Neuron (in vitro differentiated cells): ENCODE results near the gene LPA.
"Not testable (repeated sequence)": the region's sequence is repeated elsewhere in the genome, so short reads cannot be mapped to it uniquely, and the experiment has no call there.

Source experiments
- H2AFZ ChIP-seq: one replicate; pipeline ENCODE4 v1.6.1; 2013; ENCODE audit warnings: low read depth, mild to moderate bottlenecking, inconsistent platforms, low read length, moderate library complexity
- H3K27me3 ChIP-seq: one replicate; pipeline ENCODE4 v1.6.1; 2013; ENCODE audit warnings: low read length; ENCODE audit not compliant: insufficient read depth
- H3K36me3 ChIP-seq: one replicate; pipeline ENCODE4 v1.6.1; 2013; ENCODE audit warnings: low read length; ENCODE audit not compliant: insufficient read depth
- H3K4me1 ChIP-seq: one replicate; pipeline ENCODE4 v1.6.1; 2013; ENCODE audit warnings: low read length; ENCODE audit not compliant: insufficient read depth
- H3K4me3 ChIP-seq: 2 replicates; pipeline ENCODE4 v1.5.1; 2013; ENCODE audit warnings: mild to moderate bottlenecking, low read length, moderate library complexity
- H3K9me3 ChIP-seq: one replicate; pipeline ENCODE4 v1.6.1; 2013; ENCODE audit warnings: low read length

The LPA gene

GRCh38 chr6:160586374-160586773 lies 77.7 kb downstream of the LPA start:
- Histone ChIP-seq H3K4me3 (no peak overlapping the region), H3K9me3 (no peaks in the 10 kb centered on the region), H3K4me1 (no peaks in the 10 kb centered on the region), H2AFZ (no peak overlapping the region), H3K36me3 (no peaks in the 10 kb centered on the region), H3K27me3 (no peaks in the 10 kb centered on the region)

- H3K4me1 ChIP-seq: no peaks in the 10 kb centered on the region
- H2AFZ ChIP-seq: no peak overlapping the region
- no peaks in the 10 kb centered on the region for H3K27me3 ChIP-seq
- H3K9me3 ChIP-seq: no peaks in the 10 kb centered on the region
- no peaks in the 10 kb centered on the region for H3K36me3 ChIP-seq
- no peak overlapping the region for H3K4me3 ChIP-seq
Measured at GRCh38 chr6:160583794-160584193, 80.3 kb downstream of the LPA start.

DNA sequence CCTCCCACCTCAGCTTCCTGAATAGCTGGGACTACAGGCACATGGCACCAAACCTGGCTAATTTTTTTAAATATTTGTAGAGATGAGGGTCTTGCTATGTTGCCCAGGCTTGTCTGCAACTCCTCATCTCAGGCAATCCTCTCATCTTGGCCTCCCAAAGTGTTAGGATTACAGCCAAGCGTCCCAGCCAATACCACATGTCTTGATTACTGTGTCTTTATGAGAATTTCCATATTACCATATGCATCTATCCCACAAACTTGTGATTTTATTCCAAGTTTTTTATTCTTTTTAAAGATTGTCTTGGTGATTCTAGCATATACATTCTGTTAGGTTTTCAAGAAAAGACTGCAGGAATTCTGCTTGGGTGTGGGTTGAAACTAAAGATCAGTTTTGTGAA lies 82.7 kb downstream of the LPA start:
- Histone ChIP-seq H3K27me3 (no peaks in the 10 kb centered on the region), H3K4me1 (no peaks in the 10 kb centered on the region), H3K4me3 (no peak overlapping the region), H3K36me3 (no peaks in the 10 kb centered on the region), H3K9me3 (no peaks in the 10 kb centered on the region), H2AFZ (no peak overlapping the region)

DNA sequence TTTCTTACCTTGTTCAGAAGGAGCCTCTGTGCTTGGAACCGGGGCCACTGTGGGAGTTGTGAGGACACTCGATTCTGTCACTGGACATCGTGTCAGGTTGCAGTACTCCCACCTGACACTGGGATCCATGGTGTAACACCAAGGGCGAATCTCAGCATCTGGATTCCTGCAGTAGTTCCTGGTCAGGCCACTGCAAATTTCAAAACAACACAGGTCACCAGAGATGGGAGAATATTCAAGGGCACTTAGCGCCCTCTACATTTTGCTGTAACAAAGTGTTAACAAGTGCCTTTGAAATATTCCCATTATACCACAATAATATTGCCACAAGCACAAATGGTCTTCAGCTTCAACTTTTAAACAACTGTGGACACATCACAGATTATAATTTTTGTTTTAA lies 85.6 kb downstream of the LPA start:
- not testable (repeated sequence) for H3K36me3 ChIP-seq, H3K4me1 ChIP-seq, H3K4me3 ChIP-seq, H3K9me3 ChIP-seq, H2AFZ ChIP-seq, H3K27me3 ChIP-seq

- no peaks in the 10 kb centered on the region for H3K9me3 ChIP-seq
Measured at GRCh38 chr6:160573943-160574342, 90.1 kb downstream of the LPA start.

DNA sequence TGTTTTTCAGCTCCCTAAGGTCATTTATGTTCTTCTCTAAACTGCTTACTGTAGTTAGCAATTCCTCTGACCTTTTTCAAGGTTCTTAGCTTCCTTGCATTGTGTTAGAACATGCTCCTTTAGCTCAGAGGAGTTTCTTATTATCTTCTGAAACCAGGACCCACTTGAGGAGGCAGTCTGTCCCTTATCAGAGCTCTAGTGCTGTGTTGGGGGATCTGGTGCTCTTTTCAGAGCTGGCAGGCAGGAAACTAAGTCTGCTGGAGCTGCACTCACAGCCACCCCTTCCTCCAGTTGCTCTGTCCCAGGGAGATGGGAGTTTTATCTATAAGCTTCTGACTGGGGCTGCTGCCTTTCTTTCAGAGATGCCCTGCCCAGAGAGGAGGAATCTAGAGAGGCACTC lies 92.9 kb downstream of the LPA start:
- H3K4me1 ChIP-seq, H3K9me3 ChIP-seq, H3K4me3 ChIP-seq, H3K27me3 ChIP-seq, H2AFZ ChIP-seq, H3K36me3 ChIP-seq: not testable (repeated sequence)

More at GRCh38 chr6:160573943-160574342, 90.1 kb downstream of the LPA start:
- no peak overlapping the region for H3K4me3 ChIP-seq
- H2AFZ ChIP-seq: no peak overlapping the region
- no peaks in the 10 kb centered on the region for H3K4me1 ChIP-seq
- no peaks in the 10 kb centered on the region for H3K36me3 ChIP-seq
- H3K27me3 ChIP-seq: no peaks in the 10 kb centered on the region

- Histone ChIP-seq H3K4me3 (no peak overlapping the region), H2AFZ (no peak overlapping the region), H3K36me3 (no peaks in the 10 kb centered on the region), H3K27me3 (no peaks in the 10 kb centered on the region), H3K4me1 (no peaks in the 10 kb centered on the region), H3K9me3 (no peaks in the 10 kb centered on the region)
Measured at GRCh38 chr6:160544802-160545201, 119.3 kb downstream of the LPA start.

DNA sequence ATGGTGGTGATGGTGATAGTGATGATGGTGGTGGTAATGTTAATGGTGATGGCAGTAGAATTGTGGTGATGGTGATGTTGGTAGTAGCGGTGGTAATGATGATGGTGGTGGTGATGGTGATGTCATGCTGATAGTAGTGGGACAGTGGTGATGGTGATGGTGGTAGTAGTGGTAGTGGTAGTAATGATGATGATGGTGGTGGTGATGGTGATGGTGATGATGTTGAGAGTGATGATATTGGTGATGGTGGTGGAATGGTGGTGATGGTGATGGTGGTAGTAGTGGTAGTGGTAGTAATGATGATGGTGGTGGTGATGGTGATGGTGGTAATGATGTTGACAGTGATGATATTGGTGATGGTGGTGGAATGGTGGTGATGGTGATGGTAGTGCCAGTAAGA lies 128.8 kb downstream of the LPA start:
- Histone ChIP-seq H3K9me3 (no peaks in the 10 kb centered on the region), H3K4me3 (no peak overlapping the region), H3K36me3 (no peaks in the 10 kb centered on the region), H2AFZ (no peak overlapping the region), H3K4me1 (peaks cover 3% of the 10 kb centered on the region), H3K27me3 (peaks cover 9% of the 10 kb centered on the region)

GRCh38 chr6:160534050-160534696 lies 129.9 kb downstream of the LPA start:
- Histone ChIP-seq H2AFZ (no peak overlapping the region), H3K36me3 (no peaks in the 10 kb centered on the region), H3K4me1 (peaks cover 3% of the 10 kb centered on the region), H3K4me3 (no peak overlapping the region), H3K27me3 (peaks cover 9% of the 10 kb centered on the region), H3K9me3 (no peaks in the 10 kb centered on the region)

- Histone ChIP-seq H3K9me3 (no peaks in the 10 kb centered on the region), H3K36me3 (no peaks in the 10 kb centered on the region), H3K27me3 (no peaks in the 10 kb centered on the region), H2AFZ (no peak overlapping the region), H3K4me3 (no peak overlapping the region), H3K4me1 (peaks cover 3% of the 10 kb centered on the region)
Measured at GRCh38 chr6:160532315-160532714, 131.8 kb downstream of the LPA start.

GRCh38 chr6:160531826-160532225 lies 132.2 kb downstream of the LPA start:
- Histone ChIP-seq H3K4me3 (no peak overlapping the region), H3K36me3 (no peaks in the 10 kb centered on the region), H2AFZ (no peak overlapping the region), H3K9me3 (no peaks in the 10 kb centered on the region), H3K27me3 (no peaks in the 10 kb centered on the region), H3K4me1 (peaks cover 3% of the 10 kb centered on the region)

- H3K4me3 ChIP-seq, H3K9me3 ChIP-seq, H3K36me3 ChIP-seq, H2AFZ ChIP-seq, H3K27me3 ChIP-seq, H3K4me1 ChIP-seq: not testable (repeated sequence)
Measured at GRCh38 chr6:160529524-160529923, 134.6 kb downstream of the LPA start.

- Histone ChIP-seq H3K4me3 (no peak overlapping the region), H3K27me3 (no peaks in the 10 kb centered on the region), H2AFZ (no peak overlapping the region), H3K4me1 (no peaks in the 10 kb centered on the region), H3K9me3 (no peaks in the 10 kb centered on the region), H3K36me3 (no peaks in the 10 kb centered on the region)
Measured at GRCh38 chr6:160523223-160523622, 140.9 kb downstream of the LPA start.
